Endodermal cell (in vitro differentiated cells): Measurements from ENCODE around the gene NPHP4. TPM values are rescaled to one million over a fixed set of nuclear protein-coding genes. Genes with fewer than 3 reads are reported as not detected.

Source experiments
- DNase-seq: peaks from one replicate; pipeline ENCODE4 v3.0.0-alpha.2; 2017
- H3K27ac ChIP-seq: 2 replicates; pipeline ENCODE4 v1.5.1; 2013; ENCODE audit warnings: mild to moderate bottlenecking, low read depth, low read length, moderate library complexity
- H3K27me3 ChIP-seq: 2 replicates; pipeline ENCODE4 v1.6.1; 2013; ENCODE audit warnings: mild to moderate bottlenecking, low read length, moderate library complexity; ENCODE audit not compliant: insufficient read depth, control insufficient read depth, poor library complexity, severe bottlenecking
- H3K36me3 ChIP-seq: 2 replicates; pipeline ENCODE4 v1.7.0; 2013; ENCODE audit warnings: mild to moderate bottlenecking, low read length, moderate library complexity; ENCODE audit not compliant: control insufficient read depth, insufficient read depth
- H3K4me1 ChIP-seq: one replicate; pipeline ENCODE4 v1.7.0; 2013; ENCODE audit warnings: low read length; ENCODE audit not compliant: control insufficient read depth, insufficient read depth
- H3K4me3 ChIP-seq: 2 replicates; pipeline ENCODE4 v1.5.1; 2013; ENCODE audit warnings: mild to moderate bottlenecking, low read length, moderate library complexity
- H3K9ac ChIP-seq: 2 replicates; pipeline ENCODE4 v1.6.1; 2013; ENCODE audit warnings: mild to moderate bottlenecking, low read length, moderate library complexity; ENCODE audit not compliant: poor library complexity, severe bottlenecking; ENCODE audit errors: extremely low read depth
- H3K9me3 ChIP-seq: 2 replicates; pipeline ENCODE4 v1.6.1; 2013; ENCODE audit warnings: mild to moderate bottlenecking, low read length, moderate library complexity; ENCODE audit not compliant: control insufficient read depth
- H3K27ac Mint-ChIP-seq: 2 replicates; pipeline ENCODE4 v1.8.0; 2020; ENCODE audit warnings: mixed read lengths
- H3K27me3 Mint-ChIP-seq: 2 replicates; pipeline ENCODE4 v1.8.0; 2021; ENCODE audit warnings: mild to moderate bottlenecking, mixed read lengths; ENCODE audit not compliant: insufficient read depth
- H3K36me3 Mint-ChIP-seq: 2 replicates; pipeline ENCODE4 v1.8.0; 2020; ENCODE audit warnings: low read depth, mixed read lengths
- H3K4me1 Mint-ChIP-seq: 2 replicates; pipeline ENCODE4 v1.8.0; 2020; ENCODE audit warnings: mixed read lengths
- H3K4me3 Mint-ChIP-seq: 2 replicates; pipeline ENCODE4 v1.8.0; 2020; ENCODE audit warnings: mild to moderate bottlenecking, moderate library complexity, mixed read lengths
- H3K9me3 Mint-ChIP-seq: 2 replicates; pipeline ENCODE4 v1.8.0; 2020; ENCODE audit warnings: mild to moderate bottlenecking, mixed read lengths
- WGBS, 2 experiments: methylation state at CpG; one replicate each; pipeline versions ENCODE4 v1.1.5 to v1.1.7; 2013; ENCODE audit warnings: missing lambda C conversion rate in 2 of 2, mixed read lengths in 1 of 2; ENCODE audit not compliant: insufficient coverage in 1 of 2, insufficient read length in 1 of 2; 5-methylcytosine and 5-hydroxymethylcytosine counted together
- total RNA-seq, 2 donors: library from RNA; stranded (reverse); fragmentation: NEBNext Ultra II Directional in 1 of 2; extraction: Animal tissue kit (Norgen Biotek cat#: 25700) in 1 of 2; gene quantifications; 2 replicates in 1 of 2; 3 replicates in 1 of 2; pipeline ENCODE4 v1.2.1, GENCODE V29; 2021
- TF ChIP-seq, protein P1 (sequence below): fragments of 200-600 bp; sonication (generic); conservative IDR thresholded peaks from 2 replicates; pipeline ENCODE4 v1.5.0; 2021; ENCODE audit warnings: antibody characterized with exemption, mild to moderate bottlenecking

The NPHP4 gene
- total RNA-seq, 2 donors from 2014 or later: 19.1 to 25.4 TPM

DNA sequence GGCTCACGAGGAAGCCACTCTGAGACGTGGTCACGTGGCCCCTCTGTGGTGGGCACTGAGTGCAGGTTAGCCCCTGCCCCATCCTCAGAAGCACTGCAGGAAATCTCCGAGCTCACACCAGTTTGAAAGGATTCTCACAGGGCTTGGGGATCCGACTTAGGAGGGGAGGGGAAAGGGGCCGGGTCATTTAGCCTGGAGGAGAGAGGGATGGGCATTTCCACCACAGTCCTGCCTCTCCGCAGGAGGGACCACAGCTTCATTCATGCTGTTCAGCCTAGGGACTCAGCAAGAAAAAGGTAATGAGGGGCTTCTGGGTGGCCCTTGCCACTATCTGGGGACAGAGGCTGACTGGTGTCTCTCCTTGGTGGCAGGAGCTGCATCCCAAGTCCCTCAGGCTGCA lies 126.5 kb downstream of the NPHP4 start:
- no peaks in the 10 kb centered on the region for H3K27me3 ChIP-seq
- Mint-ChIP-seq H3K27ac (no peak overlapping the region), H3K4me1 (no peaks in the 10 kb centered on the region), H3K36me3 (peaks cover 32% of the 10 kb centered on the region), H3K27me3 (no peaks in the 10 kb centered on the region), H3K9me3 (peaks cover 20% of the 10 kb centered on the region), H3K4me3 (no peak overlapping the region)
- no peaks in the 10 kb centered on the region for H3K4me1 ChIP-seq
- peaks cover 7% of the 10 kb centered on the region for H3K9me3 ChIP-seq
- H3K9ac ChIP-seq: no peak overlapping the region
- WGBS, 2 experiments: 72 to 87% methylated on average over 4 to 7 of the region's 7 CpGs
- peaks cover 4% of the 10 kb centered on the region for H3K36me3 ChIP-seq
- TF ChIP-seq, protein P1, sequence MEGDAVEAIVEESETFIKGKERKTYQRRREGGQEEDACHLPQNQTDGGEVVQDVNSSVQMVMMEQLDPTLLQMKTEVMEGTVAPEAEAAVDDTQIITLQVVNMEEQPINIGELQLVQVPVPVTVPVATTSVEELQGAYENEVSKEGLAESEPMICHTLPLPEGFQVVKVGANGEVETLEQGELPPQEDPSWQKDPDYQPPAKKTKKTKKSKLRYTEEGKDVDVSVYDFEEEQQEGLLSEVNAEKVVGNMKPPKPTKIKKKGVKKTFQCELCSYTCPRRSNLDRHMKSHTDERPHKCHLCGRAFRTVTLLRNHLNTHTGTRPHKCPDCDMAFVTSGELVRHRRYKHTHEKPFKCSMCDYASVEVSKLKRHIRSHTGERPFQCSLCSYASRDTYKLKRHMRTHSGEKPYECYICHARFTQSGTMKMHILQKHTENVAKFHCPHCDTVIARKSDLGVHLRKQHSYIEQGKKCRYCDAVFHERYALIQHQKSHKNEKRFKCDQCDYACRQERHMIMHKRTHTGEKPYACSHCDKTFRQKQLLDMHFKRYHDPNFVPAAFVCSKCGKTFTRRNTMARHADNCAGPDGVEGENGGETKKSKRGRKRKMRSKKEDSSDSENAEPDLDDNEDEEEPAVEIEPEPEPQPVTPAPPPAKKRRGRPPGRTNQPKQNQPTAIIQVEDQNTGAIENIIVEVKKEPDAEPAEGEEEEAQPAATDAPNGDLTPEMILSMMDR: no peak
- no peak overlapping the region for H3K4me3 ChIP-seq
- H3K27ac ChIP-seq: no peak overlapping the region
- DNase-seq: no peak

DNA sequence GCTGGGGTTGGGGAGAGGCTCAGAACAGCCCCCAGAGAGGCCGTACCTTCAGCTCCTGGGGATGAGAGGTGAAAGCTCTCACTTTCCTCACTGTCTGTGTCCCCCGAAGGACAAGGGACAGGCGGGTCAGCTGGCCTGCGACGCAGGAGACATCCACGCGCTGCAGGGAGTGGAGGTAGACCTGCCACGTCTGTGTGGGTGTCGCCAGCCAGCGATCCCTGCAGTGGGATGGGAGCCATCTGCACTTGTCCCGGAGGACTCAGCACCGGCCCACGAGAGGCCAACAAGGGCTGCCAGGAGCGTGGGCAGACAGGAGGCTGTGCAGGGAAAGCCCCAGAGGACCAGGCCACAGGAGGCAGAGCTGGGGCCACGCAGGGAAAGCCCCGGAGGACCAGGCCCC lies 127.2 kb downstream of the NPHP4 start:
- no peak overlapping the region for H3K4me3 ChIP-seq
- WGBS, 2 experiments: 93 to 97% methylated on average over 14 to 16 of the region's 16 CpGs
- Mint-ChIP-seq H3K27ac (no peak overlapping the region), H3K4me3 (no peak overlapping the region), H3K27me3 (no peaks in the 10 kb centered on the region), H3K9me3 (peaks cover 20% of the 10 kb centered on the region), H3K36me3 (peaks cover 27% of the 10 kb centered on the region), H3K4me1 (no peaks in the 10 kb centered on the region)
- no peaks in the 10 kb centered on the region for H3K4me1 ChIP-seq
- no peak overlapping the region for H3K27ac ChIP-seq
- no peaks in the 10 kb centered on the region for H3K27me3 ChIP-seq
- no peak overlapping the region for H3K9ac ChIP-seq
- peaks cover 7% of the 10 kb centered on the region for H3K9me3 ChIP-seq
- H3K36me3 ChIP-seq: no peaks in the 10 kb centered on the region
- no peak for DNase-seq
- TF ChIP-seq, protein P1: no peak

DNA sequence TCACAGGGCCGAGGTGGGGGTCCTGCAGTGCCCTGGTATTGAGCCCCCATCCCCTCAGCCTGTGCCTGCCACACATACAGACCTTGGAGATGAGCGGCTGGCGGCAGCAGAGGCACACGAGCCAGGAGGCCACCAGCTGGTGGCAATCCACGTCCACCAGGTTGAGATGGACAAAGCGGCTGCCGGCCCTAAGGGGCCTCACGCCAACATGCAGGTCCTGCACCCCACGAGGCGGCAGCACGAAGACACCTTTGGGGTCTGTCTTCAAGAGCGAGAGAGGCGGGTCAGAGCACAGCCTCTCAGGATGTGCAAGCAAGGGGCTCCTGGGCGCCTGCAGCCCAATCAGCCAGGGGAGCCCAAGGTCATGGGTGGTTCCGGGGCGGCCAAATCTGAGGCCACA lies 128.0 kb downstream of the NPHP4 start:
- Mint-ChIP-seq H3K4me1 (no peaks in the 10 kb centered on the region), H3K27me3 (no peaks in the 10 kb centered on the region), H3K4me3 (no peak overlapping the region), H3K27ac (no peak overlapping the region), H3K9me3 (peaks cover 13% of the 10 kb centered on the region), H3K36me3 (peaks cover 20% of the 10 kb centered on the region)
- 90 to 94% methylated on average over 15 to 16 of the region's 16 CpGs for WGBS, 2 experiments
- H3K9me3 ChIP-seq: peaks cover 7% of the 10 kb centered on the region
- TF ChIP-seq, protein P1: no peak
- H3K36me3 ChIP-seq: no peaks in the 10 kb centered on the region
- H3K9ac ChIP-seq: no peak overlapping the region
- no peaks in the 10 kb centered on the region for H3K27me3 ChIP-seq
- H3K27ac ChIP-seq: no peak overlapping the region
- H3K4me3 ChIP-seq: no peak overlapping the region
- no peaks in the 10 kb centered on the region for H3K4me1 ChIP-seq
- no peak for DNase-seq
